Pancreas (tissue), 10 donors: ENCODE measurements around the gene PDE7B. TPM values are rescaled to one million over a fixed set of nuclear protein-coding genes. Genes with fewer than 3 reads are reported as not detected.

ENCODE experiments used
- ATAC-seq, 4 donors: fragments of 200-7000 bp; cut with Tn5 transposase; one replicate each; pipeline versions ENCODE4 v1.8.0 to v1.9.1; 2020; ENCODE audit warnings: mild to moderate bottlenecking in 4 of 4, moderate library complexity in 4 of 4
- DNase-seq, 6 donors: peaks; one replicate each; pipeline ENCODE4 v3.0.0-alpha.2; 2020
- FAIRE-seq: peaks from 2 replicates; lab custom pipeline; 2012; peaks lifted over from hg19 to GRCh38; lab: Jason Lieb, UNC
- H3K27ac ChIP-seq, 4 donors: fragments of 200-600 bp; sonication (generic); 1 replicate in 3 of 4; 2 replicates in 1 of 4; pipeline versions ENCODE4 v1.5.0 to v1.8.0; 2020
- H3K27me3 ChIP-seq, 4 donors: fragments of 200-600 bp; one replicate each; pipeline ENCODE4 v1.8.0; 2021
- H3K36me3 ChIP-seq, 3 donors: fragments of 200-600 bp; sonication (generic) in 1 of 3; one replicate each; pipeline versions ENCODE4 v1.5.0 to v1.8.0; 2020 to 2021
- H3K4me1 ChIP-seq, 3 donors: fragments of 200-600 bp; one replicate each; pipeline ENCODE4 v1.8.0; 2021
- H3K4me3 ChIP-seq, 4 donors: fragments of 200-600 bp; sonication (generic) in 2 of 4; one replicate each; pipeline versions ENCODE4 v1.5.0 to v1.8.0; 2020 to 2021
- H3K9me3 ChIP-seq, 4 donors: fragments of 200-600 bp; one replicate each; pipeline ENCODE4 v1.8.0; 2021
- WGBS, 2 donors: extraction: QIAGEN DNeasy Blood & Tissue Kit; methylation state at CpG; one replicate each; pipeline ENCODE4 v1.1.7; 2013; 5-methylcytosine and 5-hydroxymethylcytosine counted together
- intact Hi-C, 3 donors: fragments of 100-400 bp; cut with DNase I; formaldehyde crosslinking; loops; one replicate each; pipeline versions ENCODE4 v1.11.1 to v1.14.2; 2022
- polyA plus RNA-seq, 2 donors: library from polyadenylated mRNA; stranded (reverse); fragments of 200-250 nt; gene quantifications; one replicate each; pipeline ENCODE4 v1.2.3, GENCODE V29; 2013
- total RNA-seq, 6 donors: library from RNA; stranded (reverse); fragmentation: NEBNext Ultra II Directional in 4 of 6; extraction: Animal tissue kit (Norgen Biotek cat#: 25700) in 4 of 6; gene quantifications; one replicate each; pipeline versions ENCODE4 v1.2.1 to v1.2.4, GENCODE V29; 2021 to 2023
- TF ChIP-seq, protein P1 (sequence below), 4 donors: fragments of 200-600 bp; sonication (generic) in 3 of 4; IDR thresholded peaks; one replicate each; pipeline versions ENCODE4 v1.5.0 to v1.8.0; 2021; ENCODE audit warnings: antibody characterized with exemption in 4 of 4
- donor health status: healthy with polysubstance abuse.
- donor health status: DM: no; HTN: no; CAD: no; lungs with moderate emphysema.
- donor health status: DM: no; HTN: no; CAD: no.
- donor health status: control.
- donor health status: control.
- donor health status: Bipolar disorder and iron deficiency.
- donor health status: DM: yes; HTN: yes; CAD: no.
- donor health status: DM: no; HTN: no; CAD: no.
- donor health status: DM: no; HTN: no; CAD: no.
- donor health status: DM: yes; HTN: yes; CAD: no.

Gene PDE7B
- total and polyA plus RNA-seq, 8 donors, result 0.38 to 1.7 (median 0.76) TPM

- TF ChIP-seq, protein P1, sequence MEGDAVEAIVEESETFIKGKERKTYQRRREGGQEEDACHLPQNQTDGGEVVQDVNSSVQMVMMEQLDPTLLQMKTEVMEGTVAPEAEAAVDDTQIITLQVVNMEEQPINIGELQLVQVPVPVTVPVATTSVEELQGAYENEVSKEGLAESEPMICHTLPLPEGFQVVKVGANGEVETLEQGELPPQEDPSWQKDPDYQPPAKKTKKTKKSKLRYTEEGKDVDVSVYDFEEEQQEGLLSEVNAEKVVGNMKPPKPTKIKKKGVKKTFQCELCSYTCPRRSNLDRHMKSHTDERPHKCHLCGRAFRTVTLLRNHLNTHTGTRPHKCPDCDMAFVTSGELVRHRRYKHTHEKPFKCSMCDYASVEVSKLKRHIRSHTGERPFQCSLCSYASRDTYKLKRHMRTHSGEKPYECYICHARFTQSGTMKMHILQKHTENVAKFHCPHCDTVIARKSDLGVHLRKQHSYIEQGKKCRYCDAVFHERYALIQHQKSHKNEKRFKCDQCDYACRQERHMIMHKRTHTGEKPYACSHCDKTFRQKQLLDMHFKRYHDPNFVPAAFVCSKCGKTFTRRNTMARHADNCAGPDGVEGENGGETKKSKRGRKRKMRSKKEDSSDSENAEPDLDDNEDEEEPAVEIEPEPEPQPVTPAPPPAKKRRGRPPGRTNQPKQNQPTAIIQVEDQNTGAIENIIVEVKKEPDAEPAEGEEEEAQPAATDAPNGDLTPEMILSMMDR (IDR thresholded peaks at IDR 0.05), result no peak
- no peak for FAIRE-seq
- Histone ChIP-seq H3K27ac (no peak overlapping the region), H3K4me3 (no peak overlapping the region), H3K27me3 (no peaks in the 10 kb centered on the region), H3K9me3 (no peaks in the 10 kb centered on the region), H3K4me1 (no peaks in the 10 kb centered on the region), H3K36me3 (no peaks in the 10 kb centered on the region)
- DNase-seq, result no peak
- intact Hi-C loops, result no loop called here
- WGBS, 2 donors, result 71% methylated on average over 1 of the region's 1 CpG
- no peak for ATAC-seq
Measured at GRCh38 chr6:135871878-135872277, 20.4 kb downstream of the PDE7B start.

- H3K9me3 ChIP-seq, result no peaks in the 10 kb centered on the region
- no peaks in the 10 kb centered on the region for H3K27me3 ChIP-seq
- H3K4me3 ChIP-seq, result no peak overlapping the region
- 63 to 68% methylated on average over 2 of the region's 2 CpGs for WGBS, 2 donors
- FAIRE-seq, result no peak
- no peak for ATAC-seq
- TF ChIP-seq, protein P1 (IDR thresholded peaks at IDR 0.05), result no peak
- H3K27ac ChIP-seq, result no peak overlapping the region
- DNase-seq, result no peak
- intact Hi-C loops, result no loop called here
- H3K4me1 ChIP-seq, result no peaks in the 10 kb centered on the region
- H3K36me3 ChIP-seq, result no peaks in the 10 kb centered on the region
Measured at GRCh38 chr6:135875446-135875845, 23.9 kb downstream of the PDE7B start.

DNA sequence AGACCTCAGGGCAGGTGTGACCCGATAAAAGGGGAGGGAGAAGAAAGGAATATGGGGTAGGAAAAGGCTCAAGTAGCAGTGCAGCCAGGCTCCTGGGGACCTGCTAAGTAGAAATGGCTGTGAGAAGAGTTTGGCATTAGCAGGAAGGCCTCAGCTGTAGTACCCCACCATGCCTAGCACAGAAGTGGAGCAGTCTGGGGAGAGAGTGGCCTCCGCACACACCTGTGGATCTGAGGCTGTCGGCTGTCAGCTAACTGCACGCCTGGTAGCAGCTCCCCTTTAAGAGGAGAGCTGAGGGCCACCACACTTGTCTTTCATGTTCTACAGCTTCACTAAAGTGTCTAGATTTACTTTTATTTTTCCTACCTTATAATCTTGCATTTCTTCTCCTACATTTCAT, 24.6 kb downstream of the PDE7B start:
- TF ChIP-seq, protein P1 (IDR thresholded peaks at IDR 0.05), result no peak
- Histone ChIP-seq H3K36me3 (no peaks in the 10 kb centered on the region), H3K27ac (no peak overlapping the region), H3K4me3 (no peak overlapping the region), H3K4me1 (no peaks in the 10 kb centered on the region), H3K9me3 (no peaks in the 10 kb centered on the region), H3K27me3 (no peaks in the 10 kb centered on the region)
- intact Hi-C loops, result no loop called here
- WGBS, 2 donors, result 90 to 97% methylated on average over 4 of the region's 4 CpGs
- DNase-seq (no peak), ATAC-seq (no peak), FAIRE-seq (no peak)

- ATAC-seq, result no peak
- Histone ChIP-seq H3K4me1 (no peaks in the 10 kb centered on the region), H3K27me3 (no peaks in the 10 kb centered on the region), H3K9me3 (no peaks in the 10 kb centered on the region), H3K4me3 (no peak overlapping the region), H3K36me3 (no peaks in the 10 kb centered on the region), H3K27ac (no peak overlapping the region)
- intact Hi-C loops, result no loop called here
- 52% methylated on average over 6 of the region's 6 CpGs for WGBS, 2 donors
- no peak for FAIRE-seq
- TF ChIP-seq, protein P1 (IDR thresholded peaks at IDR 0.05), result no peak
- DNase-seq, result no peak
Measured at GRCh38 chr6:135877666-135878065, 26.2 kb downstream of the PDE7B start.

DNA sequence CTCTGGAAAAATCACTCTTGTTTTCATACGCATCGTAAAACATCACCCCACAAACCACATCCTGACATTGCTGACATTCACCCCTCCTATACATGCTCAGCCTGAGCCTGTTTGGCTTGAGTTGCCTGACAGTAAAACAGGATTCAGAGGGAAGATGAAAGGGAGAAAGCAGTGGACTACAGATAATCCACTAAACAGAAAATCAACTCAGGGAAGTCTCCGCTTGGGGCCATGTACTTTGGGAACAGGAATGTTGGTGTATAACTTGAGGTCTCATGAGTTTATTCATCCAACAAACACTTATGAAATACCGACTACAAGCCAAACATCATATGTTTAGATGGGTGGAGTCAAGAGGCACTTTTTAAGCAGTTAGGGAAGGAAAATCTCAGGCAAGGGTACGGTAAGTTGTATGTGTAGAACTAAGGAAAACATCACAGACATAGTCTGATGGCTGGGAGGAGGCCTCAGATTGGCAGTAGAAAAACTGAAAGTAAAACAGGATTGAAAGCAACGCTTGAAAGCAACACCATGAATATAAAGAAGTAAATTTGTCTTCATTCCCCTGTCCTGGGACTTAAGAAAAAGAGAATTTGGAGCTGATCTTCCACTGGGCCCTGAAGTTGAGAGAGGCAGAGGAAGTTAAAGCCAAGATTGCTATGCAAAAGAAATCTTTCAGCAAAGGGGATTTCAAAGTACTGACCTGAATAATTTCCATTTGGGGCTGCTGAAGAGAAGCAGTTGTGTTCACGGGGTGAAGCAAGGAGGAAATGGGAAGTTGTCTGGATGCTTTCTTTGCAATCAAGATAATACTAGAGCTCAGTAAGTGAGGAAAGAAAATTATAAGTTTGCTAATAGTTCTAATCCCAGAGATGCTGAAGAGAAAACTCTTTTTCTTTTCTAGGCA, 28.8 kb downstream of the PDE7B start:
- ATAC-seq (peak in 1 of 4 donors; percentile 16), DNase-seq (no peak), FAIRE-seq (no peak)
- Histone ChIP-seq H3K27me3 (no peaks in the 10 kb centered on the region), H3K27ac (no peak overlapping the region), H3K36me3 (no peaks in the 10 kb centered on the region), H3K4me3 (no peak overlapping the region), H3K9me3 (no peaks in the 10 kb centered on the region), H3K4me1 (no peaks in the 10 kb centered on the region)
- intact Hi-C loops, result no loop called here
- 80 to 87% methylated on average over 7 of the region's 7 CpGs for WGBS, 2 donors
- TF ChIP-seq, protein P1 (IDR thresholded peaks at IDR 0.05), result no peak
